ENCODE measurements around the gene PRKACA. TPM values are rescaled to one million over a fixed set of nuclear protein-coding genes. Genes with fewer than 3 reads are reported as not detected.

The PRKACA gene
- total and polyA plus RNA-seq, 8 donors = 81.5 to 118 (median 93.7) TPM

DNA sequence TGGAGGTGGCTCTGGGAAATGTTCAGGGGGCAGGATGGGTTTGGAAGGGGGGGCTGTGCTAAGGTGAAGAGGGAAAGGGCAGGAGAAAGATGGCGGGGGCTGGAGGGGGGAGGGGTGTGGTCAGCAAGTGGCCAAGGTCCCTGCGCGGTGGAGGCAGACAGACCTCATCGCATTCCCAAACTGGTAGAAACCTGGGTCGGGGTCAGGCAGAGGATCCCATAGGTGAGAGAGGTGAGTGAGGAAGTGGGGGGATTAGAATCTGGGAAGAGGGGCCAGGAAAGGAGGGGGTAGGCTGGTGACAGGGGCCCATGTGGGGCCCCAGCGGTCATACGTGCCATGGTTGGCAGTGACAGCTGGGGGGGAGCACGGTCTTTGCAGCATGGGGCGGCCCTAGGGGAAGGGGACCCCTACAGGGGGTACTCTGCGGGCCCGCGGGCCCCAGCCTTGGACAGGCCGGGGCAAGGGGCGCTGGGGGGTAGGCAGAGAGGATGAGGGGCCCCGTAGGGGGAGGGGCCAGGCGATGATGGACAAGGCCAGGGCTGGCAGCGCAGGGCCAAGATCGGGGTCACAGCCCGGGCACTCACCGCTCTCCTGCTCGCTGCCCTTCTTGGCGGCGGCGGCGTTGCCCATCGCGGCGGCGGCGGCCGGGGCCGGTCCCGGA, 514 bp downstream of the PRKACA start:
- Histone ChIP-seq H3K27ac (peak overlapping the region in 1 of 2 donors; percentile 88), H3K9me3 (no peaks in the 10 kb centered on the region), H3K4me3 (peak overlapping the region; percentile 74 to 87), H3K4me1 (peaks cover 37 to 72% of the 10 kb centered on the region in 2 donors), H3K27me3 (no peaks in the 10 kb centered on the region), H3K36me3 (no peaks in the 10 kb centered on the region)
- DNase-seq (peak in 2 of 4 donors; percentile 56 to 86), ATAC-seq (no peak)
- intact Hi-C loops (cut with DNase I) = no loop called here
- TF ChIP-seq, protein P1, sequence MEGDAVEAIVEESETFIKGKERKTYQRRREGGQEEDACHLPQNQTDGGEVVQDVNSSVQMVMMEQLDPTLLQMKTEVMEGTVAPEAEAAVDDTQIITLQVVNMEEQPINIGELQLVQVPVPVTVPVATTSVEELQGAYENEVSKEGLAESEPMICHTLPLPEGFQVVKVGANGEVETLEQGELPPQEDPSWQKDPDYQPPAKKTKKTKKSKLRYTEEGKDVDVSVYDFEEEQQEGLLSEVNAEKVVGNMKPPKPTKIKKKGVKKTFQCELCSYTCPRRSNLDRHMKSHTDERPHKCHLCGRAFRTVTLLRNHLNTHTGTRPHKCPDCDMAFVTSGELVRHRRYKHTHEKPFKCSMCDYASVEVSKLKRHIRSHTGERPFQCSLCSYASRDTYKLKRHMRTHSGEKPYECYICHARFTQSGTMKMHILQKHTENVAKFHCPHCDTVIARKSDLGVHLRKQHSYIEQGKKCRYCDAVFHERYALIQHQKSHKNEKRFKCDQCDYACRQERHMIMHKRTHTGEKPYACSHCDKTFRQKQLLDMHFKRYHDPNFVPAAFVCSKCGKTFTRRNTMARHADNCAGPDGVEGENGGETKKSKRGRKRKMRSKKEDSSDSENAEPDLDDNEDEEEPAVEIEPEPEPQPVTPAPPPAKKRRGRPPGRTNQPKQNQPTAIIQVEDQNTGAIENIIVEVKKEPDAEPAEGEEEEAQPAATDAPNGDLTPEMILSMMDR (IDR thresholded peaks at IDR 0.05) = no peak

DNA sequence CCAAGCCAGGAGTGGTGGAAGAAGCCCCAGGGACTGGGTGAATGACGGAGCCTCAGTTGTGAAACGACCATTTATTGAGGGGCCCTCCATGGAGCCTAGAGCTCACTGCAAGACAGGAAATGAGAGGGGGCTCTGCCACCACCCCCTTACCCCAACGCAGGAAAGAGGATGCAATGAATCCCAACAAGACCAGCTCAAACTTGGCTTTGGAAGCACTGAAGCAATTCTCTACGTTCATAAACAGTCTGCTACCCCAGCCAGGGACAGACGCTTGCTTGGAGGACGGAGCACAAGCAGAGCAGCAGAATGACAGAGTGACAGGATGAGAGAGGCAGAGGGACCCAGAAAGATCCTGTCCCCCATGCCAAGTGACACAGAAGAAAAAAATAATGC, 1.0 kb downstream of the PRKACA start:
- ATAC-seq (no peak), DNase-seq (no peak)
- H3K9me3 ChIP-seq = no peaks in the 10 kb centered on the region
- H3K4me1 ChIP-seq = peaks cover 37 to 75% of the 10 kb centered on the region in 2 donors
- peaks cover 0 to under 1% of the 10 kb centered on the region in 2 donors for H3K36me3 ChIP-seq
- H3K4me3 ChIP-seq = peak overlapping the region; percentile 74 to 87
- TF ChIP-seq, protein P1 (IDR thresholded peaks at IDR 0.05) = no peak
- no peaks in the 10 kb centered on the region for H3K27me3 ChIP-seq
- peak overlapping the region in 1 of 2 donors; percentile 88 for H3K27ac ChIP-seq
- intact Hi-C loops (cut with DNase I) = no loop called here

DNA sequence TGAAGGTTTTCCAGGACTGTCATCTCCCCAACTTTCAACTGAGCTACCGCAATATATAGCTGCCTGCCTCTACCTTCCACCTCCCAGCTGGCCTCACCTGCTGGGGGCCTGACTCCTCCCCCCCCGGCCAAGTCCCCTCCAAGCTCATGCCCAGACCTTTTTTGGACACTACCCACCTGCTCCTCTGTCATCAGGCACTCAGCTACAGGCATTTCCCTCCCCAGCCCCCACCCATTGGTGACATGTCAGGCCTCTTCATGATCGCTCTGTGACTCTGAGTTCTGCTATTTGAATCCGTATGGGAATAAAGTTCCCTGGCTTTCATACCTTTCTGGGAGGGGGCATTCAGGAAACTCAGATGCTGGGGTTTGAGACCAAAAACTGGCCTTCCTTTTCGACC, 1.8 kb downstream of the PRKACA start:
- H3K4me3 ChIP-seq = peak overlapping the region in 1 of 2 donors; percentile 87
- intact Hi-C loops (cut with DNase I) = no loop called here

DNA sequence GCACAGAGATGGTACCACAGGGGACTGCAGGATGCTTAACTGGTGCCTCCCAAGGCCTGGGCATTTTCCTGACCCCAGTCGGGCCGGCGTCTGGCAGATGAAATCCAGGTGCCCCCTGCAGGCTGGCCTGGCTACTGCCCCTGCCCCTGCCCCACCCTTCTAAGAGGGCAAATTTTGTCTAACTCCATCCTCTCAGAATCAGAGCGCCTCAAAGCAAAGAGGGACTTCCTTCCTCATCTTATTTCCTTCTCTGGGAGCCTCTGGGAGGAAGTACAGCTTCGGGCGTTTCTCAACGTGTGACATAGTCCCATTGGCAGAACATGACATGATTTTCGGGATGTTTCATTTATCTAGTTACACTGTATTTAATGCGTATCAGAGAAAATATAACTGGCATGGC, 2.7 kb downstream of the PRKACA start:
- Histone ChIP-seq H3K27me3 (no peaks in the 10 kb centered on the region), H3K4me3 (peak overlapping the region in 1 of 2 donors; percentile 87), H3K36me3 (peaks cover 0 to 3% of the 10 kb centered on the region in 2 donors), H3K9me3 (no peaks in the 10 kb centered on the region), H3K27ac (peak overlapping the region; percentile 17 to 88), H3K4me1 (peaks cover 37 to 69% of the 10 kb centered on the region in 2 donors)
- peak in 2 of 4 donors; percentile 56 to 88 for DNase-seq
- no peak for ATAC-seq
- TF ChIP-seq, protein P1 (IDR thresholded peaks at IDR 0.05) = peak; percentile 27 to 75
- intact Hi-C loops (cut with DNase I) = no loop called here

More for the DNA sequence above, 1.8 kb downstream of the PRKACA start:
- H3K27ac ChIP-seq = peak overlapping the region in 1 of 2 donors; percentile 88
- H3K27me3 ChIP-seq = no peaks in the 10 kb centered on the region
- TF ChIP-seq, protein P1 (IDR thresholded peaks at IDR 0.05) = no peak
- H3K4me1 ChIP-seq = peaks cover 37 to 75% of the 10 kb centered on the region in 2 donors
- no peaks in the 10 kb centered on the region for H3K9me3 ChIP-seq
- ATAC-seq (no peak), DNase-seq (no peak)
- peaks cover 0 to 3% of the 10 kb centered on the region in 2 donors for H3K36me3 ChIP-seq

DNA sequence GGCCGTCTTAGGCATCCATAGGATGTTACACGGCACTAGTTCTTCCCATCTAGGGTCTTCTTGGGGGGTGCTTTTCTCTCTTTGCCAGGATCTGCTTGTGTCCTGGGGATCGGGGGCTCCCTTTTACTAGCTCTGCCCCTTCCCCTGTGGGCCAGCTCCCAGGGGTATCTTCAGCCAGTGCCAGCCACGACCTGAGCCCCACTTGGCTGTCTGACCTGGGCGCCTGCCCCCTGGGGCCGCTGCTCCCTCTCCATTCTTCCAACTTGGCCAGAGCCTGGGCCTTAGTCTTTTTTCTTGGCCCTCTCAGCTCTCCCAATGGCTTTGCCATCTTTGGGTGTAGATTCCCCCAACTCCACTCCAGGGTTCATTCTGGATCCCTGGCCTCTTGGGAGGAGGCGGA, 3.1 kb downstream of the PRKACA start:
- H3K36me3 ChIP-seq = peaks cover 0 to 3% of the 10 kb centered on the region in 2 donors
- no peaks in the 10 kb centered on the region for H3K9me3 ChIP-seq
- intact Hi-C loops (cut with DNase I) = no loop called here
- H3K4me1 ChIP-seq = peaks cover 37 to 64% of the 10 kb centered on the region in 2 donors
- no peak for ATAC-seq
- no peak for DNase-seq
- H3K27me3 ChIP-seq = no peaks in the 10 kb centered on the region
- TF ChIP-seq, protein P1 (IDR thresholded peaks at IDR 0.05) = no peak
- H3K27ac ChIP-seq = peak overlapping the region; percentile 17 to 88
- H3K4me3 ChIP-seq = no peak overlapping the region

All from left lung (tissue), 10 donors.